Measurements from ENCODE around the gene CTNNB1. TPM values are rescaled to one million over a fixed set of nuclear protein-coding genes. Genes with fewer than 3 reads are reported as not detected.

The CTNNB1 gene
- total RNA-seq, 1 experiment from 2014 or later, result 460 TPM

GRCh38 chr3:41207355-41207754, 8.1 kb downstream of the CTNNB1 start:
- ChIA-PET POLR2A (ENCODE audit: unreplicated experiment) (no interaction called here), CTCF (no interaction called here)
- no peak for ATAC-seq
- TF ChIP-seq EZH2 (IDR thresholded peaks at IDR 0.05; ENCODE audit: low read length, unreplicated experiment), result no peak
- TF ChIP-seq CTCF (conservative IDR thresholded peaks at IDR 0.05; ENCODE audit: low read depth, low read length), result no peak
- TF ChIP-seq EZH2phosphoT487 (IDR thresholded peaks at IDR 0.05; ENCODE audit: borderline replicate concordance, low read length), result no peak
- no peaks in the 10 kb centered on the region for H3F3A ChIP-seq (ENCODE audit: low read length, unreplicated experiment)
- no peak for DNase-seq
- no peak overlapping the region for H3K27ac ChIP-seq (ENCODE audit: low read length)
- H3K4me1 ChIP-seq (ENCODE audit: insufficient read depth, low read length), result peaks cover 16% of the 10 kb centered on the region
- no peak overlapping the region for H2AFZ ChIP-seq (ENCODE audit: low read length)
- H3K36me3 ChIP-seq (ENCODE audit: low read depth, low read length), result peaks cover 17% of the 10 kb centered on the region
- no peak overlapping the region for H3K9ac ChIP-seq (ENCODE audit: low read length)
- no peak overlapping the region for H3K4me2 ChIP-seq (ENCODE audit: low read length)
- no peaks in the 10 kb centered on the region for H3K9me2 ChIP-seq (replicated peaks; ENCODE audit: low read length)
- H3K79me2 ChIP-seq (ENCODE audit: low read length), result peaks cover 100% of the 10 kb centered on the region
- H3K4me3 ChIP-seq (ENCODE audit: low read length), result no peak overlapping the region
- no peaks in the 10 kb centered on the region for H3K27me3 ChIP-seq (ENCODE audit: low read length)
- BruUV-seq (replicated peaks), result no TSS peak
- intact Hi-C loops (cut with micrococcal nuclease), result no loop called here
- H4K20me1 ChIP-seq (ENCODE audit: low read length), result peaks cover 95% of the 10 kb centered on the region
- no peaks in the 10 kb centered on the region for H3K9me3 ChIP-seq (ENCODE audit: low read length)

- TF ChIP-seq EZH2 (IDR thresholded peaks at IDR 0.05; ENCODE audit: low read length, unreplicated experiment), result no peak
- no peaks in the 10 kb centered on the region for H3K9me3 ChIP-seq (ENCODE audit: low read length)
- H3K27ac ChIP-seq (ENCODE audit: low read length), result no peak overlapping the region
- peaks cover 14% of the 10 kb centered on the region for H3K4me1 ChIP-seq (ENCODE audit: insufficient read depth, low read length)
- peaks cover 100% of the 10 kb centered on the region for H3K79me2 ChIP-seq (ENCODE audit: low read length)
- no peak overlapping the region for H3K9ac ChIP-seq (ENCODE audit: low read length)
- POLR2A ChIA-PET (ENCODE audit: unreplicated experiment), result no interaction called here
- no TSS peak for BruUV-seq (replicated peaks)
- H3K4me3 ChIP-seq (ENCODE audit: low read length), result no peak overlapping the region
- no peaks in the 10 kb centered on the region for H3F3A ChIP-seq (ENCODE audit: low read length, unreplicated experiment)
- H2AFZ ChIP-seq (ENCODE audit: low read length), result no peak overlapping the region
- H3K27me3 ChIP-seq (ENCODE audit: low read length), result no peaks in the 10 kb centered on the region
- no peak for ATAC-seq
- CTCF ChIA-PET, result no interaction called here
- H3K36me3 ChIP-seq (ENCODE audit: low read depth, low read length), result peaks cover 17% of the 10 kb centered on the region
- no peaks in the 10 kb centered on the region for H3K9me2 ChIP-seq (replicated peaks; ENCODE audit: low read length)
- peaks cover 96% of the 10 kb centered on the region for H4K20me1 ChIP-seq (ENCODE audit: low read length)
- intact Hi-C loops (cut with micrococcal nuclease), result no loop called here
- DNase-seq, result no peak
- no peak overlapping the region for H3K4me2 ChIP-seq (ENCODE audit: low read length)
Observed at GRCh38 chr3:41208507-41209220, 9.4 kb downstream of the CTNNB1 start.

- CTCF ChIA-PET, result no interaction called here
- POLR2A ChIA-PET (ENCODE audit: unreplicated experiment), result no interaction called here
- TF ChIP-seq EZH2phosphoT487 (IDR thresholded peaks at IDR 0.05; ENCODE audit: borderline replicate concordance, low read length) (no peak), CTCF (conservative IDR thresholded peaks at IDR 0.05; ENCODE audit: low read depth, low read length) (no peak)
- Histone ChIP-seq H3K9me3 (ENCODE audit: low read length) (no peaks in the 10 kb centered on the region), H2AFZ (ENCODE audit: low read length) (no peak overlapping the region), H3K9ac (ENCODE audit: low read length) (no peak overlapping the region), H3K4me3 (ENCODE audit: low read length) (no peak overlapping the region), H4K20me1 (ENCODE audit: low read length) (peaks cover 96% of the 10 kb centered on the region), H3K9me2 (replicated peaks; ENCODE audit: low read length) (no peaks in the 10 kb centered on the region), H3K79me2 (ENCODE audit: low read length) (peaks cover 100% of the 10 kb centered on the region), H3F3A (ENCODE audit: low read length, unreplicated experiment) (no peaks in the 10 kb centered on the region), H3K4me2 (ENCODE audit: low read length) (no peak overlapping the region), H3K36me3 (ENCODE audit: low read depth, low read length) (peaks cover 17% of the 10 kb centered on the region), H3K27ac (ENCODE audit: low read length) (no peak overlapping the region), H3K27me3 (ENCODE audit: low read length) (no peaks in the 10 kb centered on the region), H3K4me1 (ENCODE audit: insufficient read depth, low read length) (peaks cover 13% of the 10 kb centered on the region)
- ATAC-seq (no peak), DNase-seq (no peak)
- no TSS peak for BruUV-seq (replicated peaks)
- intact Hi-C loops (cut with micrococcal nuclease), result no loop called here
Observed at GRCh38 chr3:41209646-41210045, 10.3 kb downstream of the CTNNB1 start.
